ENCODE results near the gene UCK2.

UCK2 gene

GRCh38 chr1:165879946-165880345 is 52.5 kb downstream of the UCK2 start:
- DNase-seq (ENCODE audit: low read depth in 3 of 3), result no peak

GRCh38 chr1:165880993-165881392 is 53.6 kb downstream of the UCK2 start:
- DNase-seq (ENCODE audit: low read depth in 3 of 3), result no peak

- DNase-seq (ENCODE audit: low read depth in 3 of 3), result no peak
Observed at GRCh38 chr1:165882168-165882837, 54.9 kb downstream of the UCK2 start.

GRCh38 chr1:165883056-165883455 is 55.6 kb downstream of the UCK2 start:
- no peak for DNase-seq (ENCODE audit: low read depth in 3 of 3)

- DNase-seq (ENCODE audit: low read depth in 3 of 3), result no peak
Observed at GRCh38 chr1:165884009-165884689, 56.7 kb downstream of the UCK2 start.

GRCh38 chr1:165884690-165885304 is 57.4 kb downstream of the UCK2 start:
- DNase-seq (ENCODE audit: low read depth in 3 of 3), result no peak

GRCh38 chr1:165885305-165885694 is 57.9 kb downstream of the UCK2 start:
- DNase-seq (ENCODE audit: low read depth in 3 of 3), result no peak

GRCh38 chr1:165886193-165886592 is 58.8 kb downstream of the UCK2 start:
- no peak for DNase-seq (ENCODE audit: low read depth in 3 of 3)

GRCh38 chr1:165886983-165887382 is 59.6 kb downstream of the UCK2 start:
- no peak for DNase-seq (ENCODE audit: low read depth in 3 of 3)

- no peak for DNase-seq (ENCODE audit: low read depth in 3 of 3)
Observed at GRCh38 chr1:165887877-165888551, 60.6 kb downstream of the UCK2 start.

GRCh38 chr1:165888552-165888920 is 61.1 kb downstream of the UCK2 start:
- DNase-seq (ENCODE audit: low read depth in 3 of 3), result no peak

- DNase-seq (ENCODE audit: low read depth in 3 of 3), result no peak
Observed at GRCh38 chr1:165890684-165891083, 63.3 kb downstream of the UCK2 start.

GRCh38 chr1:165891111-165891860 is 63.9 kb downstream of the UCK2 start:
- DNase-seq (ENCODE audit: low read depth in 3 of 3), result no peak

- no peak for DNase-seq (ENCODE audit: low read depth in 3 of 3)
Observed at GRCh38 chr1:165892935-165893334, 65.5 kb downstream of the UCK2 start.

GRCh38 chr1:165893507-165893906 is 66.1 kb downstream of the UCK2 start:
- no peak for DNase-seq (ENCODE audit: low read depth in 3 of 3)

- no peak for DNase-seq (ENCODE audit: low read depth in 3 of 3)
Observed at GRCh38 chr1:165894591-165894990, 67.2 kb downstream of the UCK2 start.

- no peak for DNase-seq (ENCODE audit: low read depth in 3 of 3)
Observed at GRCh38 chr1:165895451-165895871, 68.0 kb downstream of the UCK2 start.

- DNase-seq (ENCODE audit: low read depth in 3 of 3), result no peak
Observed at GRCh38 chr1:165896277-165896676, 68.9 kb downstream of the UCK2 start.

GRCh38 chr1:165897326-165898303 is 70.2 kb downstream of the UCK2 start:
- DNase-seq (ENCODE audit: low read depth in 3 of 3), result no peak

GRCh38 chr1:165898837-165899236 is 71.4 kb downstream of the UCK2 start:
- DNase-seq (ENCODE audit: low read depth in 3 of 3), result no peak

Data from stimulated activated CD4-positive, alpha-beta T cell treated with anti-CD3 and anti-CD28 coated beads, TNF-alpha, amount 100 ng/mL, for 24 hours (primary cell).